ENCODE results near the gene SOX6. TPM values are rescaled to one million over a fixed set of nuclear protein-coding genes. Genes with fewer than 3 reads are reported as not detected.

SOX6 gene
- total RNA-seq, 1 experiment from 2014 or later, result not detected

DNA sequence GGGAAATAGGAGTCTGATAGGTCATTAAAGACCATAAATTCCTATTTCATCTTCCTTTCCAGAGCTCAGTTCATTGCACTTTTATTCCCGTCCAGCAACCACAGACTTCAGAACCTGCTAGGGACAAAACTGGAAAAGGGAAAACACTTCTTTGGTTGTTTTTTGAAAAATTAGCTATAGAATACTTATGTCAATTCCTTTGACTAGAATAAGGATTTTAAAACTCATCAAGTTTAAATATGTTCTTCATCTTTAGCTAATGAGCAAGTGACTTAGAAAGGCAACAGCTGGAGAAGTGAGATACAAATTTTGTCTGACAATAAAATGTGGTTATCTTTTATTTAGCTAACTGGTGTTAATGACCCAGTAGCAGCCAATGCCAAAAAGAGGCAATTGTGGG lies 206.9 kb downstream of the SOX6 start:
- Histone ChIP-seq H4K20me1 (ENCODE audit: control insufficient read depth, insufficient read depth, insufficient read length) (no peaks in the 10 kb centered on the region), H2BK20ac (ENCODE audit: low read depth, low read length, poor library complexity, severe bottlenecking) (no peak overlapping the region), H3K23me2 (ENCODE audit: insufficient read length, low read depth, low read length, poor library complexity, severe bottlenecking) (no peaks in the 10 kb centered on the region), H3K27ac (ENCODE audit: insufficient read length, low read depth, low read length) (no peak overlapping the region), H3K14ac (ENCODE audit: insufficient read depth, low read length) (no peak overlapping the region), H2BK12ac (ENCODE audit: insufficient read length, low read depth, low read length) (no peak overlapping the region), H3K4me1 (ENCODE audit: insufficient read depth, low read length) (no peaks in the 10 kb centered on the region; the same call in 1 of the 2 replicates), H2AK5ac (ENCODE audit: insufficient read length, low read length) (no peak overlapping the region), H2BK15ac (ENCODE audit: low read depth, low read length) (no peak overlapping the region), H3T11ph (ENCODE audit: low read length) (no peak overlapping the region), H2BK120ac (ENCODE audit: low read depth, low read length, poor library complexity, severe bottlenecking) (no peak overlapping the region), H2AFZ (ENCODE audit: low read length) (no peak overlapping the region), H3K79me2 (ENCODE audit: insufficient read depth, low read length) (no peaks in the 10 kb centered on the region), H3K27me3 (ENCODE audit: insufficient read depth, low read length) (no peaks in the 10 kb centered on the region), H4K91ac (ENCODE audit: insufficient read length, low read depth, low read length) (no peak overlapping the region), H3K23ac (ENCODE audit: insufficient read length, low read depth, low read length) (no peak overlapping the region), H3K4me2 (ENCODE audit: insufficient read depth, insufficient read length, low read length) (no peak overlapping the region), H4K5ac (ENCODE audit: insufficient read length, low read depth, low read length) (no peak overlapping the region), H3K18ac (ENCODE audit: insufficient read length, low read depth, low read length) (no peak overlapping the region), H3K9me3 (ENCODE audit: control insufficient read depth, low read depth, low read length) (no peaks in the 10 kb centered on the region), H3K4ac (ENCODE audit: low read depth, low read length) (no peak overlapping the region), H4K8ac (replicated peaks; ENCODE audit: insufficient read length, low read depth, low read length) (no peak overlapping the region), H3K56ac (ENCODE audit: insufficient read length, low read depth, low read length) (no peak overlapping the region), H2BK5ac (ENCODE audit: insufficient read length, low read length) (no peak overlapping the region), H3K9ac (ENCODE audit: extremely low read depth, insufficient read length, low read length) (no peak overlapping the region), H3K79me1 (ENCODE audit: insufficient read depth, low read depth, low read length, poor library complexity, severe bottlenecking) (no peaks in the 10 kb centered on the region)
- WGBS (ENCODE audit: extremely low coverage, insufficient read length, low lambda C conversion rate), result no CpG with 5 or more reads among the region's 1 CpG
- H3K4me1 Mint-ChIP-seq, result peaks cover 0 to 8% of the 10 kb centered on the region in 2 experiments; a peak in 2 of 4 replicates
- H3K27ac Mint-ChIP-seq, result no peak overlapping the region
- H3K36me3 Mint-ChIP-seq (ENCODE audit: insufficient read depth in 1 of 3, low read depth in 3 of 3), result peaks cover 0 to 1% (median 0%) of the 10 kb centered on the region in 3 experiments; a peak in 1 of 7 replicates
- no peak overlapping the region for H3K4me3 Mint-ChIP-seq
- peaks cover 0 to 8% of the 10 kb centered on the region in 2 experiments; a peak in 2 of 5 replicates for H3K9me3 Mint-ChIP-seq
- DNase-seq, result no peak
- TF ChIP-seq CTCF (conservative IDR thresholded peaks at IDR 0.05), result no peak
- H3K27me3 Mint-ChIP-seq (ENCODE audit: low read depth), result no peaks in the 10 kb centered on the region
